ENCODE results near the gene TEX38. TPM values are rescaled to one million over a fixed set of nuclear protein-coding genes. Genes with fewer than 3 reads are reported as not detected.
A peak's percentile ranks its signal among the peaks of the same experiment; 100 is the strongest.

The TEX38 gene
- total and polyA plus RNA-seq, 3 experiments from 2014 or later, result 0.37 TPM; not detected in 2

DNA sequence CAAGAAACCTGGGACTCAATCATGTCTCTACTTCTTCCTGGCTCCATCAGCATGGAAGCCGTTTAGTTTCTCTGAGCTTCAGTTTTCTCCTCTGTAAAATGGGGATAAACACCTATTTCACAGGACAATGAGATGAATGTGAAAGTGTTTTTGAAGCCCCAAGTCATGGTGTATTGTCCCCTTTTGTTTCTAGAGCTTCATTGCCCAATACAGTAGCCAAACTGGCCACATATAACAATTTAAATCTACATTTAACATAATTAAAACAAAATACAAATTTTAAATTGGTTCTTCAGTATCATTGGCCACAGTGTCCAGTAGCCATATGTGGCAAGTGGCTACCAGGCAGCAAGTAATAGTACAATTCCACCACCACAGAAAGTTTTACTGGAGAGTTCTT is 49.5 kb downstream of the TEX38 start:
- ChIA-PET POLR2A (no interaction called here), CTCF (no interaction called here)
- Histone ChIP-seq H3K36me3 (ENCODE audit: insufficient read depth, low read length) (no peaks in the 10 kb centered on the region), H3K27me3 (ENCODE audit: insufficient read depth, low read length, poor library complexity, severe bottlenecking) (peaks cover 5% of the 10 kb centered on the region), H3K9me3 (ENCODE audit: low read length) (no peaks in the 10 kb centered on the region), H3K27ac (ENCODE audit: low read depth, low read length) (no peak overlapping the region), H3K4me3 (ENCODE audit: low read length) (no peak overlapping the region), H3K4me1 (ENCODE audit: insufficient read depth, low read length) (peaks cover 30% of the 10 kb centered on the region)
- no peak for DNase-seq
- Mint-ChIP-seq H3K9me3 (peaks cover 0 to 2% (median 0%) of the 10 kb centered on the region in 5 donors), H3K27me3 (peaks cover 9 to 11% of the 10 kb centered on the region in 2 donors), H3K4me3 (peak overlapping the region in 1 of 7 donors; percentile 14), H3K27ac (no peak overlapping the region), H3K36me3 (peaks cover 0 to 19% (median 2%) of the 10 kb centered on the region in 3 donors), H3K4me1 (peaks cover 31 to 35% (median 34%) of the 10 kb centered on the region in 3 donors)

DNA sequence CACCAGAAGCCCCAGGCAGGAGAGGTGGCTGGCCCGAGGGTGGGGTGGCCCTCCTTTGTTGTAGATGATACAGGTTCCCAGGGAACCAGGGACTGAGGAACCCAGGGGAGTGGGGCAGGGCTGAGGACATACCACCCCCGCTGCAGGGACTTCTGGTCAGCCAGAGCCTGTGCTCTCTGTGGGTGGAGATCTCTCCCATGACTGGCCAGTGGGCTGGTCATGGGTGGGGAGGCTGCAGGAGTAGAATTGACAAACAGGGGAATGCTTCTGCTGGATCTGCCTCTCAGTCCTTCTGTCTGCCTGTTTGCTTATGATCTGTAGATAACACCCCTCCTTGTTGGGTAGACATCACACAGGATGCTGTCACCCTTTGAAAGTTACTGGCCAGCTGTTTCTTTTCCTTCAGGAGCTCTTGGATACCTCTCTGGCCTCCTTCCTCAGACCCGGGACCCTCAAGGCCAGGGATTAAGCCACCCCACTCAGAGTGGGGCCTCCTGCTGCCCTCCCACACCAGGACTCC is 50.1 kb downstream of the TEX38 start:
- no peaks in the 10 kb centered on the region for H3K36me3 ChIP-seq (ENCODE audit: insufficient read depth, low read length)
- no peak for DNase-seq
- peaks cover 0 to 14% (median 0%) of the 10 kb centered on the region in 3 donors for H3K36me3 Mint-ChIP-seq
- H3K27me3 ChIP-seq (ENCODE audit: insufficient read depth, low read length, poor library complexity, severe bottlenecking), result peaks cover 5% of the 10 kb centered on the region
- H3K9me3 Mint-ChIP-seq, result peaks cover 0 to 3% (median 0%) of the 10 kb centered on the region in 5 donors
- H3K27ac Mint-ChIP-seq, result peak overlapping the region in 1 of 8 donors; percentile 57
- CTCF ChIA-PET, result no interaction called here
- H3K27ac ChIP-seq (ENCODE audit: low read depth, low read length), result no peak overlapping the region
- H3K4me3 Mint-ChIP-seq, result peak overlapping the region in 1 of 7 donors; percentile 35
- POLR2A ChIA-PET, result no interaction called here
- peaks cover 11 to 14% of the 10 kb centered on the region in 2 donors for H3K27me3 Mint-ChIP-seq
- no peak overlapping the region for H3K4me3 ChIP-seq (ENCODE audit: low read length)
- H3K4me1 ChIP-seq (ENCODE audit: insufficient read depth, low read length), result peaks cover 25% of the 10 kb centered on the region
- peaks cover 26 to 30% (median 28%) of the 10 kb centered on the region in 3 donors for H3K4me1 Mint-ChIP-seq
- no peaks in the 10 kb centered on the region for H3K9me3 ChIP-seq (ENCODE audit: low read length)

Other genes with a start within 250 kb of the TEX38 start
- not detected for gene DMBX1, start 182.0 kb upstream of the TEX38 start, total RNA-seq
- gene DMBX1, start 182.0 kb upstream of the TEX38 start, polyA plus RNA-seq, result not detected
- gene KNCN, start 120.2 kb upstream of the TEX38 start, total RNA-seq, result not detected
- gene KNCN, start 120.2 kb upstream of the TEX38 start, polyA plus RNA-seq, result not detected
- 10 to 100 TPM; 27.9 to 32.4 TPM for gene MKNK1, start 67.6 kb upstream of the TEX38 start, total RNA-seq
- 39.0 TPM for gene MKNK1, start 67.6 kb upstream of the TEX38 start, polyA plus RNA-seq
- 10 to 100 TPM; 10.3 to 11.3 TPM for gene MOB3C, start 55.0 kb upstream of the TEX38 start, total RNA-seq
- 26.0 TPM for gene MOB3C, start 55.0 kb upstream of the TEX38 start, polyA plus RNA-seq
- 10 to 100 TPM; 40.2 to 42.3 TPM for gene ATPAF1, start 3.5 kb upstream of the TEX38 start, total RNA-seq
- gene ATPAF1, start 3.5 kb upstream of the TEX38 start, polyA plus RNA-seq, result 75.8 TPM
- 10 to 100 TPM; 41.2 to 43.5 TPM for gene EFCAB14, start 47.3 kb downstream of the TEX38 start, total RNA-seq
- gene EFCAB14, start 47.3 kb downstream of the TEX38 start, polyA plus RNA-seq, result 135 TPM
- gene CYP4B1, start 127.2 kb downstream of the TEX38 start, total RNA-seq, result not detected
- not detected for gene CYP4B1, start 127.2 kb downstream of the TEX38 start, polyA plus RNA-seq

All from CD8-positive, alpha-beta memory T cell (primary cell).